ENCODE results near the gene IL16.

Gene IL16

GRCh38 chr15:81288040-81288439 is 91.4 kb downstream of the IL16 start:
- Histone ChIP-seq H3K9me3 (ENCODE audit: control insufficient read depth in 1 of 2, low read length in 2 of 2) (no peaks in the 10 kb centered on the region), H3K36me3 (ENCODE audit: control insufficient read depth in 1 of 2, insufficient read depth in 2 of 2, low read length in 2 of 2) (no peaks in the 10 kb centered on the region), H3K27me3 (ENCODE audit: control insufficient read depth in 1 of 2, insufficient read depth in 2 of 2, low read length in 2 of 2) (no peaks in the 10 kb centered on the region), H3K27ac (ENCODE audit: low read depth, low read length) (no peak overlapping the region), H3K9ac (ENCODE audit: low read depth in 1 of 2, low read length in 2 of 2) (no peak overlapping the region), H3K4me3 (ENCODE audit: low read depth in 1 of 2, low read length in 2 of 2) (no peak overlapping the region), H3K4me1 (ENCODE audit: control insufficient read depth in 1 of 2, insufficient read depth in 2 of 2, low read length in 2 of 2) (peaks cover 15 to 20% of the 10 kb centered on the region in 2 donors)

- H3K4me1 ChIP-seq (ENCODE audit: control insufficient read depth in 1 of 2, insufficient read depth in 2 of 2, low read length in 2 of 2): peaks cover 17 to 25% of the 10 kb centered on the region in 2 donors
- no peaks in the 10 kb centered on the region for H3K9me3 ChIP-seq (ENCODE audit: control insufficient read depth in 1 of 2, low read length in 2 of 2)
- H3K27me3 ChIP-seq (ENCODE audit: control insufficient read depth in 1 of 2, insufficient read depth in 2 of 2, low read length in 2 of 2): no peaks in the 10 kb centered on the region
- no peak overlapping the region for H3K27ac ChIP-seq (ENCODE audit: low read depth, low read length)
- no peaks in the 10 kb centered on the region for H3K36me3 ChIP-seq (ENCODE audit: control insufficient read depth in 1 of 2, insufficient read depth in 2 of 2, low read length in 2 of 2)
- H3K4me3 ChIP-seq (ENCODE audit: low read depth in 1 of 2, low read length in 2 of 2): no peak overlapping the region
- H3K9ac ChIP-seq (ENCODE audit: low read depth in 1 of 2, low read length in 2 of 2): no peak overlapping the region
These were observed 91.9 kb downstream of the IL16 start for GRCh38 chr15:81288616-81289015.

GRCh38 chr15:81289910-81290309 is 93.2 kb downstream of the IL16 start:
- Histone ChIP-seq H3K4me3 (ENCODE audit: low read depth in 1 of 2, low read length in 2 of 2) (no peak overlapping the region), H3K27ac (ENCODE audit: low read depth, low read length) (no peak overlapping the region), H3K9ac (ENCODE audit: low read depth in 1 of 2, low read length in 2 of 2) (no peak overlapping the region), H3K36me3 (ENCODE audit: control insufficient read depth in 1 of 2, insufficient read depth in 2 of 2, low read length in 2 of 2) (no peaks in the 10 kb centered on the region), H3K4me1 (ENCODE audit: control insufficient read depth in 1 of 2, insufficient read depth in 2 of 2, low read length in 2 of 2) (peaks cover 23 to 25% of the 10 kb centered on the region in 2 donors), H3K27me3 (ENCODE audit: control insufficient read depth in 1 of 2, insufficient read depth in 2 of 2, low read length in 2 of 2) (no peaks in the 10 kb centered on the region), H3K9me3 (ENCODE audit: control insufficient read depth in 1 of 2, low read length in 2 of 2) (no peaks in the 10 kb centered on the region)

- Histone ChIP-seq H3K4me3 (ENCODE audit: low read depth in 1 of 2, low read length in 2 of 2) (peak overlapping the region in 1 of 2 donors; percentile 20), H3K9ac (ENCODE audit: low read depth in 1 of 2, low read length in 2 of 2) (no peak overlapping the region), H3K9me3 (ENCODE audit: control insufficient read depth in 1 of 2, low read length in 2 of 2) (no peaks in the 10 kb centered on the region), H3K4me1 (ENCODE audit: control insufficient read depth in 1 of 2, insufficient read depth in 2 of 2, low read length in 2 of 2) (peaks cover 37 to 42% of the 10 kb centered on the region in 2 donors), H3K27ac (ENCODE audit: low read depth, low read length) (no peak overlapping the region), H3K36me3 (ENCODE audit: control insufficient read depth in 1 of 2, insufficient read depth in 2 of 2, low read length in 2 of 2) (no peaks in the 10 kb centered on the region), H3K27me3 (ENCODE audit: control insufficient read depth in 1 of 2, insufficient read depth in 2 of 2, low read length in 2 of 2) (no peaks in the 10 kb centered on the region)
These were observed 95.3 kb downstream of the IL16 start for GRCh38 chr15:81291916-81292522.

- Histone ChIP-seq H3K4me1 (ENCODE audit: control insufficient read depth in 1 of 2, insufficient read depth in 2 of 2, low read length in 2 of 2) (peaks cover 37 to 42% of the 10 kb centered on the region in 2 donors), H3K4me3 (ENCODE audit: low read depth in 1 of 2, low read length in 2 of 2) (peak overlapping the region; percentile 20 to 28), H3K9me3 (ENCODE audit: control insufficient read depth in 1 of 2, low read length in 2 of 2) (no peaks in the 10 kb centered on the region), H3K9ac (ENCODE audit: low read depth in 1 of 2, low read length in 2 of 2) (peak overlapping the region in 1 of 2 donors; percentile 37), H3K36me3 (ENCODE audit: control insufficient read depth in 1 of 2, insufficient read depth in 2 of 2, low read length in 2 of 2) (no peaks in the 10 kb centered on the region), H3K27ac (ENCODE audit: low read depth, low read length) (no peak overlapping the region), H3K27me3 (ENCODE audit: control insufficient read depth in 1 of 2, insufficient read depth in 2 of 2, low read length in 2 of 2) (no peaks in the 10 kb centered on the region)
These were observed 95.9 kb downstream of the IL16 start for GRCh38 chr15:81292523-81293001.

GRCh38 chr15:81293728-81294515 is 97.2 kb downstream of the IL16 start:
- Histone ChIP-seq H3K27ac (ENCODE audit: low read depth, low read length) (peak overlapping the region; percentile 22), H3K27me3 (ENCODE audit: control insufficient read depth in 1 of 2, insufficient read depth in 2 of 2, low read length in 2 of 2) (no peaks in the 10 kb centered on the region), H3K4me3 (ENCODE audit: low read depth in 1 of 2, low read length in 2 of 2) (peak overlapping the region; percentile 44 to 49), H3K9me3 (ENCODE audit: control insufficient read depth in 1 of 2, low read length in 2 of 2) (no peaks in the 10 kb centered on the region), H3K9ac (ENCODE audit: low read depth in 1 of 2, low read length in 2 of 2) (peak overlapping the region in 1 of 2 donors; percentile 7), H3K36me3 (ENCODE audit: control insufficient read depth in 1 of 2, insufficient read depth in 2 of 2, low read length in 2 of 2) (no peaks in the 10 kb centered on the region), H3K4me1 (ENCODE audit: control insufficient read depth in 1 of 2, insufficient read depth in 2 of 2, low read length in 2 of 2) (peaks cover 37 to 42% of the 10 kb centered on the region in 2 donors)

- Histone ChIP-seq H3K4me1 (ENCODE audit: control insufficient read depth in 1 of 2, insufficient read depth in 2 of 2, low read length in 2 of 2) (peaks cover 37 to 42% of the 10 kb centered on the region in 2 donors), H3K4me3 (ENCODE audit: low read depth in 1 of 2, low read length in 2 of 2) (peak overlapping the region; percentile 44 to 49), H3K27ac (ENCODE audit: low read depth, low read length) (peak overlapping the region; percentile 22)
These were observed 97.8 kb downstream of the IL16 start for GRCh38 chr15:81294516-81294880.

GRCh38 chr15:81295486-81296121 is 98.9 kb downstream of the IL16 start:
- Histone ChIP-seq H3K27ac (ENCODE audit: low read depth, low read length) (no peak overlapping the region), H3K4me1 (ENCODE audit: control insufficient read depth in 1 of 2, insufficient read depth in 2 of 2, low read length in 2 of 2) (peaks cover 37 to 42% of the 10 kb centered on the region in 2 donors), H3K9me3 (ENCODE audit: control insufficient read depth in 1 of 2, low read length in 2 of 2) (no peaks in the 10 kb centered on the region), H3K27me3 (ENCODE audit: control insufficient read depth in 1 of 2, insufficient read depth in 2 of 2, low read length in 2 of 2) (no peaks in the 10 kb centered on the region), H3K9ac (ENCODE audit: low read depth in 1 of 2, low read length in 2 of 2) (no peak overlapping the region), H3K36me3 (ENCODE audit: control insufficient read depth in 1 of 2, insufficient read depth in 2 of 2, low read length in 2 of 2) (peaks cover 0 to under 1% of the 10 kb centered on the region in 2 donors), H3K4me3 (ENCODE audit: low read depth in 1 of 2, low read length in 2 of 2) (no peak overlapping the region)

More at GRCh38 chr15:81294516-81294880, 97.8 kb downstream of the IL16 start:
- Histone ChIP-seq H3K27me3 (ENCODE audit: control insufficient read depth in 1 of 2, insufficient read depth in 2 of 2, low read length in 2 of 2) (no peaks in the 10 kb centered on the region), H3K9ac (ENCODE audit: low read depth in 1 of 2, low read length in 2 of 2) (peak overlapping the region in 1 of 2 donors; percentile 7), H3K9me3 (ENCODE audit: control insufficient read depth in 1 of 2, low read length in 2 of 2) (no peaks in the 10 kb centered on the region), H3K36me3 (ENCODE audit: control insufficient read depth in 1 of 2, insufficient read depth in 2 of 2, low read length in 2 of 2) (no peaks in the 10 kb centered on the region)

GRCh38 chr15:81296186-81296585 is 99.5 kb downstream of the IL16 start:
- H3K4me3 ChIP-seq (ENCODE audit: low read depth in 1 of 2, low read length in 2 of 2): peak overlapping the region; percentile 72 to 78
- H3K27ac ChIP-seq (ENCODE audit: low read depth, low read length): peak overlapping the region; percentile 36
- peaks cover 5 to 7% of the 10 kb centered on the region in 2 donors for H3K36me3 ChIP-seq (ENCODE audit: control insufficient read depth in 1 of 2, insufficient read depth in 2 of 2, low read length in 2 of 2)
- peak overlapping the region in 1 of 2 donors; percentile 7 for H3K9ac ChIP-seq (ENCODE audit: low read depth in 1 of 2, low read length in 2 of 2)
- peaks cover 37 to 42% of the 10 kb centered on the region in 2 donors for H3K4me1 ChIP-seq (ENCODE audit: control insufficient read depth in 1 of 2, insufficient read depth in 2 of 2, low read length in 2 of 2)
- H3K27me3 ChIP-seq (ENCODE audit: control insufficient read depth in 1 of 2, insufficient read depth in 2 of 2, low read length in 2 of 2): no peaks in the 10 kb centered on the region
- no peaks in the 10 kb centered on the region for H3K9me3 ChIP-seq (ENCODE audit: control insufficient read depth in 1 of 2, low read length in 2 of 2)

GRCh38 chr15:81296673-81297072 is 100.0 kb downstream of the IL16 start:
- Histone ChIP-seq H3K9me3 (ENCODE audit: control insufficient read depth in 1 of 2, low read length in 2 of 2) (no peaks in the 10 kb centered on the region), H3K36me3 (ENCODE audit: control insufficient read depth in 1 of 2, insufficient read depth in 2 of 2, low read length in 2 of 2) (peaks cover 7 to 8% of the 10 kb centered on the region in 2 donors), H3K4me3 (ENCODE audit: low read depth in 1 of 2, low read length in 2 of 2) (peak overlapping the region; percentile 72 to 78), H3K9ac (ENCODE audit: low read depth in 1 of 2, low read length in 2 of 2) (peak overlapping the region; percentile 39 to 71), H3K4me1 (ENCODE audit: control insufficient read depth in 1 of 2, insufficient read depth in 2 of 2, low read length in 2 of 2) (peaks cover 35 to 38% of the 10 kb centered on the region in 2 donors), H3K27me3 (ENCODE audit: control insufficient read depth in 1 of 2, insufficient read depth in 2 of 2, low read length in 2 of 2) (no peaks in the 10 kb centered on the region), H3K27ac (ENCODE audit: low read depth, low read length) (peak overlapping the region; percentile 36)

Data from duodenal mucosa (tissue), 2 donors.